Upper lobe of right lung (tissue), 1 donor: ENCODE results near the gene THY1. TPM values are rescaled to one million over a fixed set of nuclear protein-coding genes. Genes with fewer than 3 reads are reported as not detected.
"Not testable (repeated sequence)": the region's sequence is repeated elsewhere in the genome, so short reads cannot be mapped to it uniquely, and the experiment has no call there.

ENCODE experiments used
- ATAC-seq: fragments of 200-7000 bp; cut with Tn5 transposase; one replicate; pipeline ENCODE4 v1.9.1; 2020; ENCODE audit warnings: mild to moderate bottlenecking, moderate library complexity
- DNase-seq: peaks from one replicate; pipeline ENCODE4 v3.0.0-alpha.2; 2020
- H3K27ac ChIP-seq: fragments of 200-600 bp; one replicate; pipeline ENCODE4 v1.8.0; 2022
- H3K27me3 ChIP-seq: fragments of 200-600 bp; one replicate; pipeline ENCODE4 v1.8.0; 2022; ENCODE audit warnings: mild to moderate bottlenecking
- H3K36me3 ChIP-seq: fragments of 200-600 bp; one replicate; pipeline ENCODE4 v1.8.0; 2022
- H3K4me1 ChIP-seq: fragments of 200-600 bp; one replicate; pipeline ENCODE4 v1.8.0; 2022
- H3K4me3 ChIP-seq: fragments of 200-600 bp; one replicate; pipeline ENCODE4 v1.8.0; 2022; ENCODE audit warnings: mild to moderate bottlenecking
- H3K9me3 ChIP-seq: fragments of 200-600 bp; one replicate; pipeline ENCODE4 v1.8.0; 2022
- CTCF ChIP-seq: fragments of 200-600 bp; IDR thresholded peaks from one replicate; pipeline ENCODE4 v1.8.0; 2022; ENCODE audit warnings: antibody characterized with exemption
- intact Hi-C: fragments of 100-400 bp; cut with DNase I; formaldehyde crosslinking; loops from one replicate; pipeline ENCODE4 v1.11.0; 2022
- total RNA-seq: library from RNA; stranded (reverse); fragmentation: NEBNext Ultra II Directional; extraction: Animal tissue kit (Norgen Biotek cat#: 25700); gene quantifications from one replicate; pipeline ENCODE4 v1.2.1, GENCODE V29; 2021
- donor health status: DM: no; HTN: yes; CAD: no; lungs with severe emphysema.

Gene THY1
- total RNA-seq, 1 donor from 2014 or later: 7.8 TPM

DNA sequence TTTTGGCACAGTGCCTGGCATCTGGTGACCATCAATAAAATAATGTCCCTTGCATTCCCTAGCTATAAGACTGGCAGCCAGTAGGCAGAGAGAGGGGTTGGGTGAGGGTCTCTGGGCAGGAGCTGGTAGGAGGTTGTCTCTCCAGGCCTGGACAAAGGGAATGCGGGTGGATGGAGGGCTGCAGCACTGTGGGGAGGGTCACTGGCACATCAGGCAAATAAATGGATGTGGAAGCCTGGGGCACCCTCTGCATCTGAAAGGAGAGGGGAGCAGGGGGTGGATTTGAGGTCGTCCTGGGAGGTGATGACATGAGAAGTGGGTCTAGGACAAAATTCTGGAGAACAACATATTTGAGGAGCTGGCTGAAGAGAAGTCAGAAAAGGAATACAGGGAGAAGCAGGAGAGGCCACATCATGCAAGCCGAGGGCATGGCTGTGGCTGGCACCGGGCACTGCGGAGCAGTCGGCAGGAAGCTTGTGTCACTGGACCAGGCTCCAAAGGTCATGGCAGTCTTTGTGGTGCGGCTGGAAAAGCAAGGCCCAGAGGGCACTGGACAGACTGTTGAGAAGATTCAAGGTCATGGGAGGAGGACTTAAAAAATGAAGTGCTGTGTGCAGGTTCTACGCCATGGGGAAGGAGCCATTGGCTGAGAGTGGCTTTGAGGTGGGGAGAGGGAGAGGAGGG is 36.5 kb upstream of the THY1 start:
- H3K27ac ChIP-seq: no peak overlapping the region
- H3K36me3 ChIP-seq: no peaks in the 10 kb centered on the region
- no peaks in the 10 kb centered on the region for H3K27me3 ChIP-seq
- no peak for TF ChIP-seq CTCF
- H3K4me3 ChIP-seq: no peak overlapping the region
- H3K9me3 ChIP-seq: no peaks in the 10 kb centered on the region
- DNase-seq (no peak), ATAC-seq (no peak)
- H3K4me1 ChIP-seq: no peaks in the 10 kb centered on the region
- intact Hi-C loops: no loop called here

DNA sequence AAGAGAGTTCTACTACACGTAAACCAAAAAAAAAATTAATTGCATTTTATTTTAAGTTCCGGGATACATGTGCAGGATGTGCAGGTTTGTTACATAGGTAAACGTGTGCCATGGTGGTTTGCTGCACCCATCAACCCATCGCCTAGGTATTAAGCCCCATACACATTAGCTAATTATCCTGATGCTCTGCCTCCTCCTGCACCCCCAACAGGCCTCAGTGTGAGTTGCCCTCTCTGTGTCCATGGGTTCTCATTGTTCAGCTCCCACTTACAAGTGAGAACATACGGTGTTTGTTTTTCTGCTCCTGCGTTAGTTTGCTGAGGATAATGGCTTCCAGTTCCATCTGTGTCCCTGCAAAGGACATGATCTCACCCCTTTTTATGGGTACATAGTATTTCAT is 32.7 kb upstream of the THY1 start:
- ATAC-seq, H3K4me3 ChIP-seq, H3K9me3 ChIP-seq, H3K27ac ChIP-seq, DNase-seq, H3K36me3 ChIP-seq, intact Hi-C loops, H3K4me1 ChIP-seq, H3K27me3 ChIP-seq: not testable (repeated sequence)

DNA sequence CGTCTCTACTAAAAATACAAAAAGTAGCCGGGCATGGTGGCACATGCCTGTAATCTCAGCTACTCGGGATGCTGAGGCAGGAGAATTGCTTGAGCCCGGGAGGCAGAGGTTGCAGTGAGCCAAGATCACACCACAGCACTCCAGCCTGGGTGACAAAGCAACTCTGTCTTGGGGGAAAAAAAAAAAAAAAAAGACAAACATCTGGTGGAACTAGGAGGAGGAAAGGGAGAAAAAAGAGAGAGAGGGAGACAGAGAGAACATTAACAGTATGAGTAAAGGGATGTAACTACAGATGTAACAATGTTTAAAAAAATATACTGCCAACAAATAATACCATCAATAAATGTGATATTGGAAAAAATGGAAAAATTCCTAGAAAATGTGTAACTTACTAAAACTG is 32.3 kb upstream of the THY1 start:
- intact Hi-C loops, DNase-seq, H3K27me3 ChIP-seq, H3K4me3 ChIP-seq, H3K36me3 ChIP-seq, H3K4me1 ChIP-seq, H3K9me3 ChIP-seq, ATAC-seq, H3K27ac ChIP-seq: not testable (repeated sequence)

GRCh38 chr11:119453881-119454280 is 30.9 kb upstream of the THY1 start:
- no peaks in the 10 kb centered on the region for H3K27me3 ChIP-seq
- ATAC-seq: no peak
- intact Hi-C loops: no loop called here

GRCh38 chr11:119450590-119451326 is 27.8 kb upstream of the THY1 start:
- H3K4me3 ChIP-seq: no peak overlapping the region
- no peaks in the 10 kb centered on the region for H3K9me3 ChIP-seq
- no peaks in the 10 kb centered on the region for H3K4me1 ChIP-seq
- ATAC-seq: no peak
- intact Hi-C loops: no loop called here
- TF ChIP-seq CTCF: no peak
- no peak for DNase-seq
- H3K27ac ChIP-seq: no peak overlapping the region
- H3K36me3 ChIP-seq: no peaks in the 10 kb centered on the region
- H3K27me3 ChIP-seq: no peaks in the 10 kb centered on the region

More at GRCh38 chr11:119453881-119454280, 30.9 kb upstream of the THY1 start:
- H3K4me1 ChIP-seq: no peaks in the 10 kb centered on the region
- no peak overlapping the region for H3K27ac ChIP-seq
- no peaks in the 10 kb centered on the region for H3K9me3 ChIP-seq
- no peak for DNase-seq
- TF ChIP-seq CTCF: no peak
- no peak overlapping the region for H3K4me3 ChIP-seq
- no peaks in the 10 kb centered on the region for H3K36me3 ChIP-seq

GRCh38 chr11:119449498-119449897 is 26.5 kb upstream of the THY1 start:
- ATAC-seq (no peak), DNase-seq (no peak)
- Histone ChIP-seq H3K36me3 (no peaks in the 10 kb centered on the region), H3K27me3 (no peaks in the 10 kb centered on the region), H3K27ac (no peak overlapping the region), H3K4me1 (no peaks in the 10 kb centered on the region), H3K4me3 (no peak overlapping the region), H3K9me3 (no peaks in the 10 kb centered on the region)
- TF ChIP-seq CTCF: no peak
- intact Hi-C loops: no loop called here
